Thoracic aorta (tissue), 2 donors: ENCODE results near the gene UBASH3A. TPM values are rescaled to one million over a fixed set of nuclear protein-coding genes. Genes with fewer than 3 reads are reported as not detected.

ENCODE experiments used
- ATAC-seq: fragments of 150-250 bp; one replicate; pipeline ENCODE4 v1.8.0; 2017; ENCODE audit warnings: low read depth; ENCODE audit not compliant: insufficient number of reproducible peaks, low FRiP score
- DNase-seq: peaks from one replicate; pipeline ENCODE4 v3.0.0-alpha.2; 2020; ENCODE audit warnings: low spot score
- H3K27ac ChIP-seq, 2 donors: fragments of 200-600 bp; sonication (generic); 1 replicate in 1 of 2; 2 replicates in 1 of 2; pipeline ENCODE4 v1.5.1; 2016; ENCODE audit warnings: mild to moderate bottlenecking in 2 of 2, moderate library complexity in 2 of 2
- H3K27me3 ChIP-seq: fragments of 200-600 bp; sonication (generic); replicated peaks from 2 replicates; pipeline ENCODE4 v1.6.0; 2016; ENCODE audit warnings: mild to moderate bottlenecking; ENCODE audit not compliant: insufficient read depth
- H3K36me3 ChIP-seq: fragments of 200-600 bp; sonication (generic); one replicate; pipeline ENCODE4 v1.5.1; 2016
- H3K4me1 ChIP-seq, 2 donors: fragments of 200-600 bp; sonication (generic); 1 replicate in 1 of 2; 2 replicates in 1 of 2; pipeline versions ENCODE4 v1.5.1 to v1.6.0; 2016; ENCODE audit warnings: low read depth in 2 of 2, mild to moderate bottlenecking in 1 of 2; ENCODE audit not compliant: control insufficient read depth in 1 of 2
- H3K4me3 ChIP-seq: fragments of 200-600 bp; sonication (generic); 2 replicates; pipeline ENCODE4 v1.5.1; 2016; ENCODE audit warnings: mild to moderate bottlenecking
- H3K9me3 ChIP-seq: fragments of 200-600 bp; sonication (generic); 2 replicates; pipeline ENCODE4 v1.5.1; 2016
- total RNA-seq, 2 donors: library from RNA; depleted of rRNA; stranded (reverse); fragments of >200 nt; gene quantifications; one replicate each; pipeline versions ENCODE4 v1.1.0 to v1.2.3, GENCODE V29; 2016
- TF ChIP-seq, protein P1 (sequence below): fragments of 200-600 bp; sonication (generic); IDR thresholded peaks from one replicate; pipeline ENCODE4 v1.5.1; 2019; ENCODE audit warnings: antibody characterized with exemption

The UBASH3A gene
- total RNA-seq, 2 donors from 2014 or later = 1.2 to 1.3 TPM

DNA sequence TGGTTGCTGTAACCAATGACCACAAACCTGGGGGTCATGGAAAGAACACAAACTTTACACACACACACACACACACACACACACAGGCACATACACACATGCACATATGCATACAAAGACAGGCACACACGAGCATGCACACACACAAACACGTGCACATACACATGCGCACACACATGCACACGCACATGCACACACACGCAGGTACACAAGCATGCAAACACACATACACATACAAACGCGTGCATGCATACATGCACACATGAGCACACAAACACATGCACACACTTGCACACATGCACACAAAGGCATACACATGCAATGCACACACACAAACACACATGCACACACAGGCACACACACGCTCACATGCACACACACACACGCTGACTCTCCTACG is 44.0 kb downstream of the UBASH3A start:
- no peaks in the 10 kb centered on the region for H3K27me3 ChIP-seq
- DNase-seq (no peak), ATAC-seq (no peak)
- TF ChIP-seq, protein P1, sequence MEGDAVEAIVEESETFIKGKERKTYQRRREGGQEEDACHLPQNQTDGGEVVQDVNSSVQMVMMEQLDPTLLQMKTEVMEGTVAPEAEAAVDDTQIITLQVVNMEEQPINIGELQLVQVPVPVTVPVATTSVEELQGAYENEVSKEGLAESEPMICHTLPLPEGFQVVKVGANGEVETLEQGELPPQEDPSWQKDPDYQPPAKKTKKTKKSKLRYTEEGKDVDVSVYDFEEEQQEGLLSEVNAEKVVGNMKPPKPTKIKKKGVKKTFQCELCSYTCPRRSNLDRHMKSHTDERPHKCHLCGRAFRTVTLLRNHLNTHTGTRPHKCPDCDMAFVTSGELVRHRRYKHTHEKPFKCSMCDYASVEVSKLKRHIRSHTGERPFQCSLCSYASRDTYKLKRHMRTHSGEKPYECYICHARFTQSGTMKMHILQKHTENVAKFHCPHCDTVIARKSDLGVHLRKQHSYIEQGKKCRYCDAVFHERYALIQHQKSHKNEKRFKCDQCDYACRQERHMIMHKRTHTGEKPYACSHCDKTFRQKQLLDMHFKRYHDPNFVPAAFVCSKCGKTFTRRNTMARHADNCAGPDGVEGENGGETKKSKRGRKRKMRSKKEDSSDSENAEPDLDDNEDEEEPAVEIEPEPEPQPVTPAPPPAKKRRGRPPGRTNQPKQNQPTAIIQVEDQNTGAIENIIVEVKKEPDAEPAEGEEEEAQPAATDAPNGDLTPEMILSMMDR = no peak
- H3K27ac ChIP-seq = no peak overlapping the region
- H3K4me3 ChIP-seq = no peak overlapping the region
- no peaks in the 10 kb centered on the region for H3K4me1 ChIP-seq
- no peaks in the 10 kb centered on the region for H3K9me3 ChIP-seq
- no peaks in the 10 kb centered on the region for H3K36me3 ChIP-seq

DNA sequence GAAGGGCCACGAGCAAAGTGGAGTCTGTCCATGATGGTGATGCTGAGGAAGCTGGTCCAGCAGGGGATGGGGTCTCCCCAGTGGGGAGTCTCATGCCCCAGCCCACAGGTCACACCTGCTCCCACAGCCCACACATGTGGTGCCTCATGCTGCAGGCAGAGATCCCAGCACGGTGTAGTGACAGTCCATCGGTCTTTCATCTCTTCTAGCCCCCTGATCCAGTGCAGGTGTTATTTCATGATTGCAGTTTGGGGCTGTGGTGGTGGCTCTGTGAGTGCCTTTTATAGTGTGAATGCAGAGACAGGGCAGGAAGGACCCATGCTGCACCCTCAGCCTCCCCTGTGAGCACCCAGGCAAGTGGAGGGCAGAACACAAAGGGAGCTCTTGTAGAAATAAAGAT is 45.0 kb downstream of the UBASH3A start:
- Histone ChIP-seq H3K27me3 (no peaks in the 10 kb centered on the region), H3K4me3 (no peak overlapping the region), H3K9me3 (no peaks in the 10 kb centered on the region), H3K27ac (no peak overlapping the region), H3K36me3 (no peaks in the 10 kb centered on the region), H3K4me1 (no peaks in the 10 kb centered on the region)
- TF ChIP-seq, protein P1 = no peak
- ATAC-seq = no peak
- DNase-seq = no peak

DNA sequence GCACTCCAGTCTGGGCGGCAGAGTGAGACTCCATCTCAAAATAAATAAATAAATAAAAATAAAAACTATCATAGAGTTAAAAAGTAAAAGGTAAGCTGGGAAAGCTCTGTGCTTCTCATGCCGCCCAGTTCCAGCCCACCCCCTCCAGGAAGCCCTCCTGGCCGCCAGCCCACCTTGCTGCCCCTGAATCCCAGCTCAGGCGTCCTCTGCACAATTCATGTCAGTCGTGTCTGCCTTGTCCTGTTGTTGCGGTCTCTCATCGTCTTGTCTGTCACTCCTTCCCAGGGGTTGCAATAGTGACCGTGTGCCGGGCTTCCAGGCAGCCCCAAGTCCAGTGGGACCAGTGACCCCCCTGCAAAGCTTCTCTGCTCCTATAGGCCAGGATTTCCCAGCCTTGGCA is 48.2 kb downstream of the UBASH3A start:
- ATAC-seq (no peak), DNase-seq (no peak)
- no peaks in the 10 kb centered on the region for H3K4me1 ChIP-seq
- TF ChIP-seq, protein P1 = no peak
- no peaks in the 10 kb centered on the region for H3K36me3 ChIP-seq
- no peaks in the 10 kb centered on the region for H3K9me3 ChIP-seq
- H3K4me3 ChIP-seq = no peak overlapping the region
- no peak overlapping the region for H3K27ac ChIP-seq
- H3K27me3 ChIP-seq = no peaks in the 10 kb centered on the region

DNA sequence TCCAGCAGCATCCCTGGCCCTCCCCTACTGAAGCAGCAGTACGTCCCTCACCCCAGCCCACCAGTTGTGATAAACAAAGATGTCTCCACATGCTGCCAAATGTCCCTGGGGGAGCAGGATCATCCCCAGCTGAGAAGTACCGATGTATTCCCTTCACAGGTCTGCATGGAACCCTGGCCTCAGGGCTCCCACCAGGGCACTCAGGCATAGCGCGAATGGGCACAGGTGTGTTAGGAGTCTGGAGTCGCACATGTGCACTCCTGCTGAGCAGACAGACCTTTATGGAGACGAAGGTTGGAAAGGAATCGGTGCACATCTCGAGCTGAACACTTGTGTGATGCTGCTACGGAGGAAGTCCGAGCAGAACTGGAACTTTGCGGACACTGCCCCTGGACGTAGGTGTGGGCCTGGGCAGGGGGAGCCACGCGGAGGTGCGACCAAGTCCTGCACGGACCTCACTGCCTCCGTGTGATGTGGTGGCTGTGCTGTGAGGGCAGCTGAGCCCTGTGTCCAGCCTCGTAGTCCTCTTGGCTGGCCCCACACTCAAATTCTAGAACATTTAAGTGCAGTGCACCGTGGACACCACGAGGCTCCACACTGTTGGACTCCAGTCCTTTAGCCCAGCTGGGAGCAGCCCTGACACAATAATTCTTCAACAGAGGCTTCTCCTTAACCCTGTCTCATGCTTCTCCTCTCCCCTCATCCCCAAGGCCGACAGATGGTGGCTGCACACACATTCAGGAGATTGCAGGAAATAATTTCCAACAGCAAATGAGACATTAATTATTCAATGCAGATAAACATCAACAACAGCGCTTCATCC is 48.9 kb downstream of the UBASH3A start:
- no peaks in the 10 kb centered on the region for H3K9me3 ChIP-seq
- H3K27ac ChIP-seq = no peak overlapping the region
- H3K27me3 ChIP-seq = no peaks in the 10 kb centered on the region
- H3K36me3 ChIP-seq = no peaks in the 10 kb centered on the region
- H3K4me1 ChIP-seq = no peaks in the 10 kb centered on the region
- H3K4me3 ChIP-seq = no peak overlapping the region
- TF ChIP-seq, protein P1 = no peak
- no peak for ATAC-seq
- DNase-seq = no peak

DNA sequence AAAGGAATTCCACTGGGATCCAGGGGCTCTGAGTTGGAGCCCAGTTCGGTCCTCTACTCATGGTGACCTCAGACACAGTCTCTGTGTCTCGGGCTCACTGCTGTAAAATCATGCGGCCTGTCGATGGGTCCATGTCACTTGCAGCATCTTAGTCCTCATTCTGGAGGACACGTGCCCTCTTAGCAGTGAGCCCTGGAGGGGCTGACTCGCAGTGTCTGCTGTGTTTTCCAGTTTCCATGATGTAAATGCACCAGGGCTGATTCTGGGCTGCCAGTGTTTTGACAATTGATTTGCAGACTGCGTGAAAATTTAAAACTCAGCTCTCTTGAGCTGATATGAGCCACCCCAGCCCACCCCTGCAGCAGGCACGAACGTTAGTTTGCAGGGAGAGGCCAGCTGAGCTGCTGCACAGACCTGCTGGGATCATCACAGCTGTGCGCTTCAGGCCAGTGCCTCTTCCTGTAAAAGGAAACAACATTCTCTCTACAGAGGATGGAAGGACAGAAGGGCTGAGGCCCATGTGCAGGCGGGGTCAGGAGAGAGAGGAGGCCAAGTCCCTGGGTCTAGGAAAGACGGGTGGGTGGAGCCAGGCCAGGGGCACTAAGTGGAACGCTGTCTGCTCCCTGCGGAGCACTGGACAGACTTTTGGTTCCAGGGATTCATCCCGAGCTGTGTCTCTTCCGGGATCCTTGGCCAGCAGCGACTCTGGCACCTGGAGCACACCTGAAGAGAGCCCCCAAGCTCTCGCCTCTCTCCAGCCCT is 49.7 kb downstream of the UBASH3A start:
- H3K27ac ChIP-seq = no peak overlapping the region
- H3K4me1 ChIP-seq = no peaks in the 10 kb centered on the region
- no peaks in the 10 kb centered on the region for H3K27me3 ChIP-seq
- DNase-seq (no peak), ATAC-seq (no peak)
- no peaks in the 10 kb centered on the region for H3K9me3 ChIP-seq
- no peak overlapping the region for H3K4me3 ChIP-seq
- no peaks in the 10 kb centered on the region for H3K36me3 ChIP-seq
- TF ChIP-seq, protein P1 = no peak
